ENCODE measurements around the gene HGF.

Gene HGF

GRCh38 chr7:81745637-81746036, 24.2 kb downstream of the HGF start:
- Histone ChIP-seq H3K4me3 (ENCODE audit: low read depth in 1 of 2, low read length in 1 of 2) (no peak overlapping the region), H3K9me3 (no peaks in the 10 kb centered on the region), H3K27ac (no peak overlapping the region), H3K27me3 (no peaks in the 10 kb centered on the region), H3K36me3 (peaks cover 4% of the 10 kb centered on the region), H3K4me1 (ENCODE audit: control insufficient read depth in 1 of 2, insufficient read depth in 1 of 2, low read depth in 1 of 2, low read length in 1 of 2) (no peaks in the 10 kb centered on the region)
- TF ChIP-seq CTCF (IDR thresholded peaks at IDR 0.05) = no peak

GRCh38 chr7:81744389-81744788, 25.5 kb downstream of the HGF start:
- no peak overlapping the region for H3K27ac ChIP-seq
- H3K36me3 ChIP-seq = peaks cover 4% of the 10 kb centered on the region
- TF ChIP-seq CTCF (IDR thresholded peaks at IDR 0.05) = no peak
- no peaks in the 10 kb centered on the region for H3K4me1 ChIP-seq (ENCODE audit: control insufficient read depth in 1 of 2, insufficient read depth in 1 of 2, low read depth in 1 of 2, low read length in 1 of 2)
- no peaks in the 10 kb centered on the region for H3K9me3 ChIP-seq
- H3K27me3 ChIP-seq = no peaks in the 10 kb centered on the region
- no peak overlapping the region for H3K4me3 ChIP-seq (ENCODE audit: low read depth in 1 of 2, low read length in 1 of 2)

- H3K4me1 ChIP-seq (ENCODE audit: control insufficient read depth in 1 of 2, insufficient read depth in 1 of 2, low read depth in 1 of 2, low read length in 1 of 2) = no peaks in the 10 kb centered on the region
These were observed 26.2 kb downstream of the HGF start for GRCh38 chr7:81743665-81744064.

DNA sequence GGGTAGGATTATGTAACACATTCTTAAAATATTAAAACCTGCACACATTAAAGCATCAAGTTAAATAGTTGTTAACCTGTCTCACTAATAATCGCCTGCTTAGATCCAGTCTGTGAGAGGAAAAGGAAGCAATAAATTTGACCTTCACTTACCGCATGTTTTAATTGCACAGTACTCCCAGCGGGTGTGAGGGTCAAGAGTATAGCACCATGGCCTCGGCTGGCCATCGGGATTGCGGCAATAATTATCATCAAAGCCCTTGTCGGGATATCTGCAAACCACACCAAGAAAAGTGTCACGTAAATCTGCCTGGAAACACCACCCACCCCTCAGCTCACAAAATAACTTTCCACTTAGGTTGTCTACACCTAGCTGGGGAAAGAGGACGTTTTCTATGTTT, 26.6 kb downstream of the HGF start:
- Histone ChIP-seq H3K4me1 (ENCODE audit: control insufficient read depth in 1 of 2, insufficient read depth in 1 of 2, low read depth in 1 of 2, low read length in 1 of 2) (no peaks in the 10 kb centered on the region), H3K27me3 (no peaks in the 10 kb centered on the region), H3K4me3 (ENCODE audit: low read depth in 1 of 2, low read length in 1 of 2) (no peak overlapping the region), H3K27ac (no peak overlapping the region), H3K9me3 (no peaks in the 10 kb centered on the region), H3K36me3 (peaks cover 4% of the 10 kb centered on the region)
- no peak for TF ChIP-seq CTCF (IDR thresholded peaks at IDR 0.05)

More at GRCh38 chr7:81743665-81744064, 26.2 kb downstream of the HGF start:
- no peaks in the 10 kb centered on the region for H3K27me3 ChIP-seq
- no peaks in the 10 kb centered on the region for H3K9me3 ChIP-seq
- H3K4me3 ChIP-seq (ENCODE audit: low read depth in 1 of 2, low read length in 1 of 2) = no peak overlapping the region
- no peak for TF ChIP-seq CTCF (IDR thresholded peaks at IDR 0.05)
- H3K27ac ChIP-seq = no peak overlapping the region
- peaks cover 4% of the 10 kb centered on the region for H3K36me3 ChIP-seq

- H3K36me3 ChIP-seq = peaks cover 4% of the 10 kb centered on the region
- H3K27me3 ChIP-seq = no peaks in the 10 kb centered on the region
- no peaks in the 10 kb centered on the region for H3K4me1 ChIP-seq (ENCODE audit: control insufficient read depth in 1 of 2, insufficient read depth in 1 of 2, low read depth in 1 of 2, low read length in 1 of 2)
- no peak overlapping the region for H3K4me3 ChIP-seq (ENCODE audit: low read depth in 1 of 2, low read length in 1 of 2)
- H3K27ac ChIP-seq = no peak overlapping the region
- H3K9me3 ChIP-seq = no peaks in the 10 kb centered on the region
- TF ChIP-seq CTCF (IDR thresholded peaks at IDR 0.05) = no peak
These were observed 29.4 kb downstream of the HGF start for GRCh38 chr7:81740403-81740802.

DNA sequence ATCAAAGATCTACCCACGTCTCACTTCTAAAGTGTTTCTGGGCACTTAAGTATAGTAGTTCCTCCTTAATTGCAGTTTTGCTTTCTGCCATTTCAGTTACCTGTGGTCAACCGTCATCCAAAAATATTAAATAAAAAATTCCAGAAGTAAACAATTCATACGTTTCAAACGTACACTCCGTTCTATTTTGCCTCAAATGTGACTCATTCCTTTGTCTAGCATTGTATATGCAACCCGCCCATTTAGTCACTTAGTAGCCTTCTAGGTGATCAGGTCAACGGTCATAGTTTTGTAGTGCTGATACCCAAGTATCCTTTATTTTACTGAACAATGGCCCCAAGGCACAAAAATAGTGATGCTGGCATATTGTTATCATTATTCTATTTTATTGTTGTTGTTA, 33.8 kb downstream of the HGF start:
- H3K9me3 ChIP-seq = no peaks in the 10 kb centered on the region
- no peak overlapping the region for H3K4me3 ChIP-seq (ENCODE audit: low read depth in 1 of 2, low read length in 1 of 2)
- H3K27ac ChIP-seq = no peak overlapping the region
- H3K4me1 ChIP-seq (ENCODE audit: control insufficient read depth in 1 of 2, insufficient read depth in 1 of 2, low read depth in 1 of 2, low read length in 1 of 2) = no peaks in the 10 kb centered on the region
- H3K36me3 ChIP-seq = peaks cover 7% of the 10 kb centered on the region
- no peak for TF ChIP-seq CTCF (IDR thresholded peaks at IDR 0.05)
- no peaks in the 10 kb centered on the region for H3K27me3 ChIP-seq
